Uterus (tissue), 2 donors: ENCODE data around the gene SANBR.
"Not testable (repeated sequence)": the region's sequence is repeated elsewhere in the genome, so short reads cannot be mapped to it uniquely, and the experiment has no call there.

ENCODE experiments used
- POLR2A ChIP-seq, 2 donors: fragments of 450-650 bp; IDR thresholded peaks; one replicate each; pipeline ENCODE4 v1.6.1; 2016; ENCODE audit warnings: antibody characterized with exemption in 2 of 2, mild to moderate bottlenecking in 1 of 2, moderate library complexity in 1 of 2
- TF ChIP-seq, protein P1 (sequence below), 4 experiments: fragments of 200-600 bp in 2 of 4; fragments of 450-650 bp in 2 of 4; sonication (generic) in 2 of 4; IDR thresholded peaks; one replicate each; pipeline ENCODE4 v1.5.1; 2016 to 2019; ENCODE audit warnings: antibody characterized with exemption in 4 of 4, mild to moderate bottlenecking in 2 of 4, moderate library complexity in 1 of 4

DNA sequence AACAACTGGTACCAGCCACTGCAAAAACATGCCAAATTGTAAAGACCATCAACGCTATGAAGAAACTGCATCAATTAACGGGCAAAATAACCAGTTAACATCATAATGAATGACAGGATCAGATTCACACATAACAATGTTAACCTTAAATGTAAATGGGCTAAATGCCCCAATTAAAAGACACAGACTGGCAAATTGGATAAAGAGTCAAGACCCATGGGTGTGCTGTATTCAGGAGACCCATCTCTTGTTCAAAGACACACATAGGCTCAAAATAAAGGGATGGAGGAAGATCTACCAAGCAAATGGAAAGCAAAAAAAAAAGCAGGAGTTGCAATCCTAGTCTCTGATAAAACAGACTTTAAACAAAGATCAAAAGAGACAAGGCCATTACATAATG is 29.0 kb upstream of the SANBR start:
- TF ChIP-seq, protein P1, sequence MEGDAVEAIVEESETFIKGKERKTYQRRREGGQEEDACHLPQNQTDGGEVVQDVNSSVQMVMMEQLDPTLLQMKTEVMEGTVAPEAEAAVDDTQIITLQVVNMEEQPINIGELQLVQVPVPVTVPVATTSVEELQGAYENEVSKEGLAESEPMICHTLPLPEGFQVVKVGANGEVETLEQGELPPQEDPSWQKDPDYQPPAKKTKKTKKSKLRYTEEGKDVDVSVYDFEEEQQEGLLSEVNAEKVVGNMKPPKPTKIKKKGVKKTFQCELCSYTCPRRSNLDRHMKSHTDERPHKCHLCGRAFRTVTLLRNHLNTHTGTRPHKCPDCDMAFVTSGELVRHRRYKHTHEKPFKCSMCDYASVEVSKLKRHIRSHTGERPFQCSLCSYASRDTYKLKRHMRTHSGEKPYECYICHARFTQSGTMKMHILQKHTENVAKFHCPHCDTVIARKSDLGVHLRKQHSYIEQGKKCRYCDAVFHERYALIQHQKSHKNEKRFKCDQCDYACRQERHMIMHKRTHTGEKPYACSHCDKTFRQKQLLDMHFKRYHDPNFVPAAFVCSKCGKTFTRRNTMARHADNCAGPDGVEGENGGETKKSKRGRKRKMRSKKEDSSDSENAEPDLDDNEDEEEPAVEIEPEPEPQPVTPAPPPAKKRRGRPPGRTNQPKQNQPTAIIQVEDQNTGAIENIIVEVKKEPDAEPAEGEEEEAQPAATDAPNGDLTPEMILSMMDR (IDR thresholded peaks at IDR 0.05), result not testable (repeated sequence)
- TF ChIP-seq POLR2A (IDR thresholded peaks at IDR 0.05), result not testable (repeated sequence)
